ENCODE measurements around the gene PELI1.
"Not testable (repeated sequence)": the region's sequence is repeated elsewhere in the genome, so short reads cannot be mapped to it uniquely, and the experiment has no call there.

PELI1 gene

DNA sequence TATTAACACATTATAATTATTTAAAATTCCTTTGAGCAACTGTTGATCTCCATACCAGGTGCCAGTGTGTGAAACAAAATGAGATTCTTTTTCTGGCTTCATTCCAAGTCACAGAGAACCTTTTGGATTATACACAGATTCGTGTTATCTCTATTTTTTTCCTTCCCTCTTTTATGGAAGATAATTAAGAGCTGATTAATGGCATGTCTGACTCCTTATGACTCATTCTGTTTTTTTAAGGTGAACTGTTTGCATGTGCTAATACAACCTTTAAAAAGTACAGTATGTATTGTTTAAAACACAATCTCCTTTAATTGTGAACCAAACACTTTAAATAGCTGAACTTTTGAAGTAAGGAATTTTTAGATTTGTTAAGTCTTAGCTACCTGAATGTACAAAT lies 39.3 kb downstream of the PELI1 start:
- no peak overlapping the region for H3K4me2 ChIP-seq (ENCODE audit: low read length)
- H3F3A ChIP-seq (ENCODE audit: insufficient read depth, low read length) = peaks cover 19% of the 10 kb centered on the region
- TF ChIP-seq, protein P1, sequence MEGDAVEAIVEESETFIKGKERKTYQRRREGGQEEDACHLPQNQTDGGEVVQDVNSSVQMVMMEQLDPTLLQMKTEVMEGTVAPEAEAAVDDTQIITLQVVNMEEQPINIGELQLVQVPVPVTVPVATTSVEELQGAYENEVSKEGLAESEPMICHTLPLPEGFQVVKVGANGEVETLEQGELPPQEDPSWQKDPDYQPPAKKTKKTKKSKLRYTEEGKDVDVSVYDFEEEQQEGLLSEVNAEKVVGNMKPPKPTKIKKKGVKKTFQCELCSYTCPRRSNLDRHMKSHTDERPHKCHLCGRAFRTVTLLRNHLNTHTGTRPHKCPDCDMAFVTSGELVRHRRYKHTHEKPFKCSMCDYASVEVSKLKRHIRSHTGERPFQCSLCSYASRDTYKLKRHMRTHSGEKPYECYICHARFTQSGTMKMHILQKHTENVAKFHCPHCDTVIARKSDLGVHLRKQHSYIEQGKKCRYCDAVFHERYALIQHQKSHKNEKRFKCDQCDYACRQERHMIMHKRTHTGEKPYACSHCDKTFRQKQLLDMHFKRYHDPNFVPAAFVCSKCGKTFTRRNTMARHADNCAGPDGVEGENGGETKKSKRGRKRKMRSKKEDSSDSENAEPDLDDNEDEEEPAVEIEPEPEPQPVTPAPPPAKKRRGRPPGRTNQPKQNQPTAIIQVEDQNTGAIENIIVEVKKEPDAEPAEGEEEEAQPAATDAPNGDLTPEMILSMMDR (IDR thresholded peaks at IDR 0.05; ENCODE audit: low read length) = no peak
- TF ChIP-seq EZH2 (IDR thresholded peaks at IDR 0.05; ENCODE audit: borderline replicate concordance, low read length) = no peak
- H3K9me2 ChIP-seq (ENCODE audit: low read depth, low read length) = no peaks in the 10 kb centered on the region
- no peaks in the 10 kb centered on the region for H4K20me1 ChIP-seq (ENCODE audit: insufficient read depth, low read length)
- H3K27me3 ChIP-seq (ENCODE audit: insufficient read depth, low read length) = no peaks in the 10 kb centered on the region
- H2AFZ ChIP-seq (ENCODE audit: low read length) = no peak overlapping the region
- peaks cover 18% of the 10 kb centered on the region for H3K79me2 ChIP-seq (ENCODE audit: insufficient read depth, low read length)
- no peak overlapping the region for H3K4me3 ChIP-seq (ENCODE audit: low read depth, low read length, poor library complexity, severe bottlenecking)
- H3K36me3 ChIP-seq (ENCODE audit: insufficient read depth, low read length) = peaks cover 50% of the 10 kb centered on the region
- H3K9ac ChIP-seq (ENCODE audit: low read length) = no peak overlapping the region
- H3K27ac ChIP-seq (ENCODE audit: low read depth, low read length, poor library complexity, severe bottlenecking) = peak overlapping the region; percentile 90
- peaks cover 81% of the 10 kb centered on the region for H3K4me1 ChIP-seq (ENCODE audit: insufficient read depth, low read length, severe bottlenecking)
- no peaks in the 10 kb centered on the region for H3K9me3 ChIP-seq (ENCODE audit: low read length)

DNA sequence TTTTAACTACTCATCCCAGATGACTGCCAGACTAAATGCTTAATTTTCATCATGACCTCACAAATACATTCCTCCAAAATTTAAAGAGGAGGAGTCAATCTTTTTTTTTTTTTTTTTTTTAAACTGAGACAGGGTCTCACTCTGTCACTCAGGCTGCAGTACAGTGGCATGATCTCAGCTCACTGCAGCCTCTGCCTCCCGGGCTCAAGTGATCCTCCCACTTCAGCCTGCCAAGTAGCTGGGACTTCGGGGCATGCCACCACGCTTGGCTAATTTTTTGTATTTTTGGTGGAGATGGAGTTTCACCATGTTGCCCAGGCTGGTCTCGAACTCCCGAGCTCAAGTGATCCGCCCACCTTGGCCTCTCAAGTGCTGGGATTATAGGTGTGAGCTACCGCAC lies 41.5 kb downstream of the PELI1 start:
- not testable (repeated sequence) for H3K4me3 ChIP-seq (ENCODE audit: low read depth, low read length, poor library complexity, severe bottlenecking); H3K9me3 ChIP-seq (ENCODE audit: low read length); H2AFZ ChIP-seq (ENCODE audit: low read length); H3K9ac ChIP-seq (ENCODE audit: low read length); H3K27me3 ChIP-seq (ENCODE audit: insufficient read depth, low read length); H3K9me2 ChIP-seq (ENCODE audit: low read depth, low read length); H3K79me2 ChIP-seq (ENCODE audit: insufficient read depth, low read length); H4K20me1 ChIP-seq (ENCODE audit: insufficient read depth, low read length)
- Histone ChIP-seq H3K4me2 (ENCODE audit: low read length) (peak overlapping the region; percentile 12; the same call in 1 of the 2 replicates), H3F3A (ENCODE audit: insufficient read depth, low read length) (peaks cover 19% of the 10 kb centered on the region), H3K36me3 (ENCODE audit: insufficient read depth, low read length) (peaks cover 62% of the 10 kb centered on the region), H3K27ac (ENCODE audit: low read depth, low read length, poor library complexity, severe bottlenecking) (peak overlapping the region; percentile 90), H3K4me1 (ENCODE audit: insufficient read depth, low read length, severe bottlenecking) (peaks cover 81% of the 10 kb centered on the region)

DNA sequence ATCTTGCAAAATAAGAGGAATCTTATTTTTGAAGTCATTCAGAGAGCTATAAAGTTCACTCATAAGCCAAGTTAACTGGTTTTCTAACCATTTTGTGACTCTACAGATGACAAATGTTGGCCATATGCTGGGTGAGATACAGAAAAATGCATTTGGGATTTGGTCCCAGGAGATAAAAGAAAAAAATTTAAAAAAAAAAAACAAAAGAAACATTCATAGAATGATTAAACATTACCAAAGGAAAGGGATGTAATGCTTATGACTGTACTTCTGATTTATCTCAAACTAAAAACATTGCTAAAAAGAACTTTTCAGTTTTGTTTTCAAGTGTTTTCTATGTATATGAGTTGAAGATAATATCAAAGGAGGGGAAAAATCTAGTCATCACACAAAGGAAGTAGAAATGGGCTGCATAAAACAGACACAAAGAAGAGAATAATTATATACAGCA lies 43.1 kb downstream of the PELI1 start:
- Histone ChIP-seq H4K20me1 (ENCODE audit: insufficient read depth, low read length) (no peaks in the 10 kb centered on the region), H3K4me2 (ENCODE audit: low read length) (peak overlapping the region; percentile 12), H2AFZ (ENCODE audit: low read length) (no peak overlapping the region), H3K9me3 (ENCODE audit: low read length) (peaks cover 3% of the 10 kb centered on the region; the same call in 1 of the 2 replicates), H3K27ac (ENCODE audit: low read depth, low read length, poor library complexity, severe bottlenecking) (peak overlapping the region; percentile 90), H3K4me1 (ENCODE audit: insufficient read depth, low read length, severe bottlenecking) (peaks cover 75% of the 10 kb centered on the region), H3K9me2 (ENCODE audit: low read depth, low read length) (no peaks in the 10 kb centered on the region), H3K4me3 (ENCODE audit: low read depth, low read length, poor library complexity, severe bottlenecking) (no peak overlapping the region), H3K9ac (ENCODE audit: low read length) (no peak overlapping the region), H3K79me2 (ENCODE audit: insufficient read depth, low read length) (no peaks in the 10 kb centered on the region), H3F3A (ENCODE audit: insufficient read depth, low read length) (peaks cover 24% of the 10 kb centered on the region), H3K36me3 (ENCODE audit: insufficient read depth, low read length) (peaks cover 63% of the 10 kb centered on the region), H3K27me3 (ENCODE audit: insufficient read depth, low read length) (no peaks in the 10 kb centered on the region)
- TF ChIP-seq, protein P1 (IDR thresholded peaks at IDR 0.05; ENCODE audit: low read length) = no peak
- no peak for TF ChIP-seq EZH2 (IDR thresholded peaks at IDR 0.05; ENCODE audit: borderline replicate concordance, low read length)

DNA sequence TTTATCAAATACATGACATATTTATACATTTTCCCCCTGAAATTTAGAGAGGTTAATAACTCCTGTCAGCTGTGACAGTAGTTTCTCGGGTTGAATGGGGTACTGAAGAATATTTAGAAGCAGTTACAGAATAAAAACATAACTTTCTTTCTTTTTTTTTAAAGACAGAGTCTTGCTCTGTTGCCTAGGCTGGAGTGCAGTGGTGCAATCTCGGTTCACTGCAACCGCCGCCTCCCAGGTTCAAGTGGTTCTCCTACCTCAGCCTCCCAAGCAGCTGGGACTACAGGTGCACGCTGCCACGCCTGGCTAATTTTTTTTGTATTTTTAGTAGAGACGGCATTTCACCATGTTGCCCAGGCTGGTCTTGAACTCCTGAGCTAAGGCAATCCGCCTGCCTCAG lies 43.6 kb downstream of the PELI1 start:
- peaks cover 24% of the 10 kb centered on the region for H3F3A ChIP-seq (ENCODE audit: insufficient read depth, low read length)
- H4K20me1 ChIP-seq (ENCODE audit: insufficient read depth, low read length); H3K4me2 ChIP-seq (ENCODE audit: low read length); H3K9ac ChIP-seq (ENCODE audit: low read length); H3K27me3 ChIP-seq (ENCODE audit: insufficient read depth, low read length); H2AFZ ChIP-seq (ENCODE audit: low read length); H3K9me3 ChIP-seq (ENCODE audit: low read length); H3K79me2 ChIP-seq (ENCODE audit: insufficient read depth, low read length); H3K9me2 ChIP-seq (ENCODE audit: low read depth, low read length); H3K4me3 ChIP-seq (ENCODE audit: low read depth, low read length, poor library complexity, severe bottlenecking): not testable (repeated sequence)
- peaks cover 70% of the 10 kb centered on the region for H3K4me1 ChIP-seq (ENCODE audit: insufficient read depth, low read length, severe bottlenecking)
- H3K36me3 ChIP-seq (ENCODE audit: insufficient read depth, low read length) = peaks cover 63% of the 10 kb centered on the region
- H3K27ac ChIP-seq (ENCODE audit: low read depth, low read length, poor library complexity, severe bottlenecking) = peak overlapping the region; percentile 90
